HepG2 (cell line): ENCODE measurements around the gene LMTK2. TPM values are rescaled to one million over a fixed set of nuclear protein-coding genes. Genes with fewer than 3 reads are reported as not detected.

Experiments
- ARID5B ChIP-seq: IDR thresholded peaks from 2 replicates; pipeline ENCODE4 v1.4.0; 2020; ENCODE audit warnings: mild to moderate bottlenecking, missing genetic modification reagents
- ATF7 ChIP-seq, 2 experiments: fragments of 450-650 bp in 1 of 2; sonication (generic) in 1 of 2; formaldehyde crosslinking in 1 of 2; IDR thresholded peaks; 2 replicates each; pipeline versions ENCODE4 v1.4.0 to v1.6.1; 2016 to 2020; ENCODE audit warnings: antibody characterized with exemption in 1 of 2, mild to moderate bottlenecking in 1 of 2, missing genetic modification reagents in 1 of 2
- FOXJ3 ChIP-seq: sonication (generic); formaldehyde crosslinking; IDR thresholded peaks from 2 replicates; pipeline ENCODE4 v1.4.0; 2020; ENCODE audit warnings: missing genetic modification reagents, mild to moderate bottlenecking, borderline replicate concordance
- JUND ChIP-seq: sonication (generic); formaldehyde crosslinking; IDR thresholded peaks from 2 replicates; pipeline ENCODE4 v1.8.0; 2022; ENCODE audit warnings: mild to moderate bottlenecking, missing genetic modification reagents
- NFAT5 ChIP-seq: sonication (generic); formaldehyde crosslinking; IDR thresholded peaks from 2 replicates; pipeline ENCODE4 v1.4.0; 2020; ENCODE audit warnings: missing genetic modification reagents
- NR2C2 ChIP-seq: sonication (generic); formaldehyde crosslinking; IDR thresholded peaks from 2 replicates; pipeline ENCODE4 v1.4.0; 2020; ENCODE audit warnings: missing genetic modification reagents, mild to moderate bottlenecking, moderate library complexity, borderline replicate concordance
- PCBP1 ChIP-seq: fragments of 200-400 bp; formaldehyde crosslinking; IDR thresholded peaks from 2 replicates; pipeline ENCODE4 v1.6.1; 2017; ENCODE audit warnings: mild to moderate bottlenecking, low read depth, low read length, borderline replicate concordance
- PLSCR1 ChIP-seq: sonication (generic); formaldehyde crosslinking; IDR thresholded peaks from 2 replicates; pipeline ENCODE4 v1.5.0; 2020; ENCODE audit warnings: missing genetic modification reagents, mild to moderate bottlenecking, borderline replicate concordance
- SAP130 ChIP-seq: IDR thresholded peaks from 2 replicates; pipeline ENCODE4 v1.6.1; 2016; ENCODE audit warnings: low read depth
- ZBTB43 ChIP-seq: sonication (generic); formaldehyde crosslinking; conservative IDR thresholded peaks from 2 replicates; pipeline ENCODE4 v1.4.0; 2020; ENCODE audit warnings: missing genetic modification reagents
- ZNF253 ChIP-seq: sonication (generic); formaldehyde crosslinking; IDR thresholded peaks from 2 replicates; pipeline ENCODE4 v1.8.0; 2022; ENCODE audit warnings: mild to moderate bottlenecking, missing genetic modification reagents, borderline replicate concordance
- ZNF572 ChIP-seq: sonication (generic); formaldehyde crosslinking; IDR thresholded peaks from 2 replicates; pipeline ENCODE4 v1.5.1; 2020; ENCODE audit warnings: mild to moderate bottlenecking, missing genetic modification reagents
- ZNF7 ChIP-seq: IDR thresholded peaks from 2 replicates; pipeline ENCODE4 v1.6.1; 2016; ENCODE audit warnings: missing biosample characterization, missing genetic modification reagents
- ZNF746 ChIP-seq: sonication (generic); formaldehyde crosslinking; IDR thresholded peaks from 2 replicates; pipeline ENCODE4 v1.8.0; 2022; ENCODE audit warnings: mild to moderate bottlenecking, missing genetic modification reagents
- ZNF768 ChIP-seq: sonication (generic); formaldehyde crosslinking; IDR thresholded peaks from 2 replicates; pipeline ENCODE4 v1.4.0; 2020; ENCODE audit warnings: missing genetic modification reagents
- ZSCAN5A ChIP-seq: sonication (generic); formaldehyde crosslinking; IDR thresholded peaks from 2 replicates; pipeline ENCODE4 v1.8.0; 2022; ENCODE audit warnings: mild to moderate bottlenecking, missing genetic modification reagents, borderline replicate concordance
- polyA plus RNA-seq, 8 experiments: library from polyadenylated mRNA; depleted of rRNA in 3 of 8; stranded (reverse) in 7 of 8; unstranded in 1 of 8; fragments of >200 nt; fragmentation: Illumina TruSeq in 4 of 8; extraction: Trizol in 4 of 8; gene quantifications; 2 replicates each; pipeline versions ENCODE4 v1.2.1 to v1.2.3, GENCODE V29; 2011 to 2016; ENCODE audit warnings: low read depth in 4 of 8, missing spikeins in 1 of 8, mixed read lengths in 1 of 8; ENCODE audit not compliant: insufficient read depth in 1 of 8
- total RNA-seq, 5 experiments: library from RNA; depleted of rRNA; stranded (reverse); fragments of >200 nt; fragmentation: Illumina TruSeq; extraction: Trizol; gene quantifications; 2 replicates each; pipeline ENCODE4 v1.2.3, GENCODE V29; 2016; ENCODE audit warnings: low read depth in 1 of 5

The LMTK2 gene
- total and polyA plus RNA-seq, 2 of the 13 experiments (the other 11 are each of a cell fraction or from before 2014, with no cell fraction given) = 9.5 to 11.7 TPM

GRCh38 chr7:98133621-98134303 is 27.1 kb downstream of the LMTK2 start (continued):
- TF ChIP-seq NFAT5 (CRISPR knock-in tag) = no peak
- no peak for TF ChIP-seq ZSCAN5A (CRISPR knock-in tag)
- no peak for TF ChIP-seq ATF7 (IDR thresholded peaks at IDR 0.05)
- no peak for TF ChIP-seq ATF7 (CRISPR knock-in tag; IDR thresholded peaks at IDR 0.05)
- no peak for TF ChIP-seq FOXJ3 (CRISPR knock-in tag)
- no peak for TF ChIP-seq ZNF768 (CRISPR knock-in tag)
- peak; percentile 72 for TF ChIP-seq SAP130 (CRISPR knock-in tag)
- peak; percentile 74 for TF ChIP-seq JUND (CRISPR knock-in tag)
- no peak for TF ChIP-seq ZNF746
- TF ChIP-seq ZBTB43 (CRISPR knock-in tag) = 0 out of 2 replicates have a peak, but pooled peaks have one; percentile 44
- TF ChIP-seq PLSCR1 (CRISPR knock-in tag) = no peak
- no peak for TF ChIP-seq ZNF7 (CRISPR knock-in tag)
- peak; percentile 75 for TF ChIP-seq ARID5B
- peak; percentile 54 for TF ChIP-seq NR2C2 (CRISPR knock-in tag)
- no peak for TF ChIP-seq PCBP1
- TF ChIP-seq ZNF253 (CRISPR knock-in tag) = no peak
- no peak for TF ChIP-seq ZNF572 (CRISPR knock-in tag)
